Choroid plexus epithelial cell (primary cell): ENCODE results near the gene MASP2.

Experiments
- DNase-seq: peaks from one replicate; pipeline ENCODE4 v3.0.0-alpha.2; 2010; ENCODE audit warnings: low read depth
- H3K4me3 ChIP-seq: 2 replicates; pipeline ENCODE4 v1.5.1; 2011; ENCODE audit warnings: low read depth, mild to moderate bottlenecking, control low read depth, low read length, moderate library complexity
- TF ChIP-seq, protein P1 (sequence below): conservative IDR thresholded peaks from 2 replicates; pipeline ENCODE4 v1.5.1; 2011; ENCODE audit warnings: low read depth, mild to moderate bottlenecking, control low read depth, inconsistent platforms, low read length, moderate library complexity

Gene MASP2

DNA sequence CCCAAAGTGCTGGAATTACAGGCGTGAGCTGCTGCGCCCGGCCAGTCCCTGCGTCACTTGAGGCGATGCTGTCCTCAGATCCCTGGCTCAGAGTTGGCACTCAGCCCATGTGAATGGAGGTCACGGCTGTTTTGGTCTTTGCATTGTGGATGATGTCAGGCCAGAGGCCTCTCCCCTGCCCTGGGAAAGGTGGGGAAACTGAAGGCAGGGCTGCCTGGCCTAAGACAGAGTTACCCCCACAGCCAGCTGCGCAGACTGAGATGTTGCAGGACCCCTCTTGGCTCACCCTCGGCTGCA lies 821 bp downstream of the MASP2 start:
- TF ChIP-seq, protein P1, sequence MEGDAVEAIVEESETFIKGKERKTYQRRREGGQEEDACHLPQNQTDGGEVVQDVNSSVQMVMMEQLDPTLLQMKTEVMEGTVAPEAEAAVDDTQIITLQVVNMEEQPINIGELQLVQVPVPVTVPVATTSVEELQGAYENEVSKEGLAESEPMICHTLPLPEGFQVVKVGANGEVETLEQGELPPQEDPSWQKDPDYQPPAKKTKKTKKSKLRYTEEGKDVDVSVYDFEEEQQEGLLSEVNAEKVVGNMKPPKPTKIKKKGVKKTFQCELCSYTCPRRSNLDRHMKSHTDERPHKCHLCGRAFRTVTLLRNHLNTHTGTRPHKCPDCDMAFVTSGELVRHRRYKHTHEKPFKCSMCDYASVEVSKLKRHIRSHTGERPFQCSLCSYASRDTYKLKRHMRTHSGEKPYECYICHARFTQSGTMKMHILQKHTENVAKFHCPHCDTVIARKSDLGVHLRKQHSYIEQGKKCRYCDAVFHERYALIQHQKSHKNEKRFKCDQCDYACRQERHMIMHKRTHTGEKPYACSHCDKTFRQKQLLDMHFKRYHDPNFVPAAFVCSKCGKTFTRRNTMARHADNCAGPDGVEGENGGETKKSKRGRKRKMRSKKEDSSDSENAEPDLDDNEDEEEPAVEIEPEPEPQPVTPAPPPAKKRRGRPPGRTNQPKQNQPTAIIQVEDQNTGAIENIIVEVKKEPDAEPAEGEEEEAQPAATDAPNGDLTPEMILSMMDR: no peak
- no peak overlapping the region for H3K4me3 ChIP-seq
- no peak for DNase-seq

GRCh38 chr1:11045428-11046269 lies 1.4 kb downstream of the MASP2 start:
- no peak for DNase-seq
- no peak overlapping the region for H3K4me3 ChIP-seq
- TF ChIP-seq, protein P1: no peak

DNA sequence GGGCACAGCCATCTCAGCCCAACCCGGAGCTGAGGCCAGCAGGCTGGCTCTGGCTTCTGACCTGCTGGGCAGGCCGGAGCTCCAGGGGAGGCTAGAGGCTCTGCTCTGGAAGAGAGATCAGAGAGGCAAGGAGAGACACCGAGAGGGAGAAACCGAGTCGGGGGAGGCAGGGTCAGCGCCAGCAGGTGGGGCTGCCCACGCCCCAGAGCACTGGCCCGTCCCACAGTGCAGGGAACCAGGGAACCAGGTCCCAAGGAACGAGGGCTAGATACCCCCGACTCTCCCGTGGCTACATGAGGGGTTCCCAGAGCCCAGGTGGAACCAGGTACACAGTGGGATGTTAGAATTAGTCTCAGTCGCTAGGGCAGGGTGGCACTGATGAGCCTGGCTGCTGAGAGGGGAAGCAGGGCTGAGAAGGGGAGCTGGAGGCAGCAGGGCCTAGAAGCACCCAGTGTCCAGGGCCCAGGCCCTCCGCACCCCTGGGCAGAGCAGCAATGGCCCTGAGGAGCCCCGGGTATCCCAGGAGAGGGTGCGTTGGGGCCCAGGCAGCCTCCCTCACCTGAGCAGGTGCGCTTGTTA lies 2.1 kb downstream of the MASP2 start:
- no peak overlapping the region for H3K4me3 ChIP-seq
- TF ChIP-seq, protein P1: no peak
- DNase-seq: no peak

- DNase-seq: no peak
- H3K4me3 ChIP-seq: no peak overlapping the region
- TF ChIP-seq, protein P1: no peak
These were observed 2.8 kb downstream of the MASP2 start for GRCh38 chr1:11044086-11044848.

DNA sequence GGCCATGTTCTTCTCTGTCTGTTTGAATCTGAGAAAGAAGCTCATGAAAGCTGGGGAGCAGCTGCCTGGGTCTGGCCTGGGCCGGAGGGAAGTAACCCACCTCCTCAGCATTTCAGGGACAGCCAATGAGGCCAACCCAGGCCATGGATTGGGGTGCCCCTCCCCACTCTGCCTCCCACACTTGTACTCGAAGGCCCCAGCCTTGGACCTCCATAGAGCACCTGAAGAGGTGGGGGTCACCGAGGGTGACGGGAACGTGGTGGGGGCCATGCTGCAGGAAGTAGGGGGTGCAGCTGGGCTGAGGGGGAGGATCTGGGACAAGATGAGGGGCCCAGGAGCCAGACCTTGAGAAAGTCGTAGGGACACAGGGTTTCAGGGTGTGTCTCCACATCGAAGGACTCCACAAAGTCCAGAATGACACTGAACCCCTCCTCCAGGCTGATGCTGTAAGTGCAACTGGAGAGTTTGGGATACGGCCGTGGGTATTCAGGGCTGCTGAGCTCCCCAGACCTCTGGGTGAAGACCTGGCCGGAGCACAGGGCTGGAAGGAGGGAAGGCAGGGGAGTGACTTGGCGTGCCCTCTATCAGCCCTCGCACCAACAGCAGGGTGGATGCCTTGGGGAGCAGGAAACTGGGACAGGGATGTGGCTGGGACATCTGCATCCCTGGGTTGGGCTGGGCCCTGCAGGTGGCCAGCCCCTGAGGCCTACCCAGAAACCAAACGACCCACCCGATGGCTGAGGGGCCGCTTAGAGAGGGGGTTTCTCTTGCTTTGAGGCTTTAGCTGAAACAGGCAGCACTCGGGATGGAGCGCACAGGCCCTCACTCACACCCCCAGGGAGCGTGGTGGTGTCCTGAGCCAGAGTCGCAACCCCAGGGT lies 3.8 kb downstream of the MASP2 start:
- no peak for DNase-seq
- TF ChIP-seq, protein P1: no peak
- no peak overlapping the region for H3K4me3 ChIP-seq

GRCh38 chr1:11042065-11042464 lies 5.0 kb downstream of the MASP2 start:
- TF ChIP-seq, protein P1: no peak
- no peak for DNase-seq
- no peak overlapping the region for H3K4me3 ChIP-seq
